A673 (cell line): ENCODE data around the gene TSPAN11.

Source experiments
- CTCF ChIP-seq: fragments of 300-800, 200-600 bp; sonication (generic); conservative IDR thresholded peaks from 2 replicates; pipeline ENCODE4 v1.5.1; 2017; ENCODE audit warnings: low read depth, mild to moderate bottlenecking, antibody characterized with exemption, low read length, moderate library complexity, mixed read lengths
- EZH2 ChIP-seq: fragments of 200-600 bp; sonication (generic); IDR thresholded peaks from 2 replicates; pipeline ENCODE4 v1.6.1; 2017; ENCODE audit warnings: borderline replicate concordance, low read depth, mild to moderate bottlenecking, mixed read lengths, antibody characterized with exemption, low read length; ENCODE audit not compliant: poor library complexity, severe bottlenecking

- TF ChIP-seq CTCF (no peak), EZH2 (no peak)
Measured at GRCh38 chr12:30942486-30942885, 15.9 kb downstream of the TSPAN11 start.
